Right lobe of liver (tissue), 6 donors: ENCODE results near the gene EXOC3L1. TPM values are rescaled to one million over a fixed set of nuclear protein-coding genes. Genes with fewer than 3 reads are reported as not detected.

Experiments
- ATAC-seq, 4 donors: fragments of 200-7000 bp; cut with Tn5 transposase; one replicate each; pipeline ENCODE4 v1.9.1; 2020; ENCODE audit warnings: mild to moderate bottlenecking in 4 of 4, moderate library complexity in 4 of 4
- DNase-seq, 3 donors: peaks; one replicate each; pipeline ENCODE4 v3.0.0-alpha.2; 2020
- H3K27ac ChIP-seq, 3 donors: fragments of 200-600 bp; one replicate each; pipeline ENCODE4 v1.8.0; 2022
- H3K27me3 ChIP-seq, 2 donors: fragments of 200-600 bp; one replicate each; pipeline ENCODE4 v1.8.0; 2022
- H3K36me3 ChIP-seq, 4 donors: fragments of 200-600 bp; sonication (generic) in 1 of 4; one replicate each; pipeline versions ENCODE4 v1.5.1 to v1.8.0; 2017 to 2022; ENCODE audit warnings: control low read depth in 1 of 4
- H3K4me1 ChIP-seq, 4 donors: fragments of 200-600 bp; sonication (generic) in 1 of 4; one replicate each; pipeline versions ENCODE4 v1.5.1 to v1.8.0; 2017 to 2022; ENCODE audit warnings: control low read depth in 1 of 4
- H3K4me3 ChIP-seq, 3 donors: fragments of 200-600 bp; one replicate each; pipeline ENCODE4 v1.8.0; 2022
- H3K9me3 ChIP-seq, 4 donors: fragments of 200-600 bp; sonication (generic) in 1 of 4; one replicate each; pipeline versions ENCODE4 v1.5.1 to v1.8.0; 2017 to 2022; ENCODE audit warnings: control low read depth in 1 of 4
- POLR2A ChIP-seq: fragments of 450-650 bp; IDR thresholded peaks from one replicate; pipeline ENCODE4 v1.6.1; 2017; ENCODE audit warnings: antibody characterized with exemption, mild to moderate bottlenecking
- WGBS: methylation state at CpG from one replicate; pipeline ENCODE4 v1.1.6; 2018; ENCODE audit warnings: low coverage, low lambda C conversion rate; ENCODE audit not compliant: insufficient coverage; ENCODE audit errors: missing lambda C conversion rate; 5-methylcytosine and 5-hydroxymethylcytosine counted together
- intact Hi-C, 2 donors: fragments of 100-400 bp; cut with DNase I; formaldehyde crosslinking; loops; one replicate each; pipeline versions ENCODE4 v1.11.2 to v1.14.1; 2022
- total RNA-seq, 6 experiments: library from RNA; depleted of rRNA in 2 of 6; stranded (reverse); fragments of >200 nt in 2 of 6; fragmentation: NEBNext Ultra II Directional in 3 of 6; extraction: Animal tissue kit (Norgen Biotek cat#: 25700) in 3 of 6; gene quantifications; one replicate each; pipeline versions ENCODE4 v1.1.0 to v1.2.4, GENCODE V29; 2016 to 2023
- TF ChIP-seq, protein P1 (sequence below), 4 donors: fragments of 200-600 bp in 3 of 4; fragments of 450-650 bp in 1 of 4; IDR thresholded peaks; one replicate each; pipeline versions ENCODE4 v1.5.1 to v1.8.0; 2016 to 2022; ENCODE audit warnings: antibody characterized with exemption in 4 of 4, mild to moderate bottlenecking in 2 of 4
- donor health status: DM: no; HTN: yes; CAD: no.
- donor health status: DM: no; HTN: no; CAD: no.
- donor health status: DM: no; HTN: no; CAD: no.
- donor health status: DM: no; HTN: yes; CAD: no.
- donor health status: DM: no; HTN: yes; CAD: no.

EXOC3L1 gene
- total RNA-seq, 6 experiments from 2014 or later = 1.8 to 4.3 (median 2.5) TPM

DNA sequence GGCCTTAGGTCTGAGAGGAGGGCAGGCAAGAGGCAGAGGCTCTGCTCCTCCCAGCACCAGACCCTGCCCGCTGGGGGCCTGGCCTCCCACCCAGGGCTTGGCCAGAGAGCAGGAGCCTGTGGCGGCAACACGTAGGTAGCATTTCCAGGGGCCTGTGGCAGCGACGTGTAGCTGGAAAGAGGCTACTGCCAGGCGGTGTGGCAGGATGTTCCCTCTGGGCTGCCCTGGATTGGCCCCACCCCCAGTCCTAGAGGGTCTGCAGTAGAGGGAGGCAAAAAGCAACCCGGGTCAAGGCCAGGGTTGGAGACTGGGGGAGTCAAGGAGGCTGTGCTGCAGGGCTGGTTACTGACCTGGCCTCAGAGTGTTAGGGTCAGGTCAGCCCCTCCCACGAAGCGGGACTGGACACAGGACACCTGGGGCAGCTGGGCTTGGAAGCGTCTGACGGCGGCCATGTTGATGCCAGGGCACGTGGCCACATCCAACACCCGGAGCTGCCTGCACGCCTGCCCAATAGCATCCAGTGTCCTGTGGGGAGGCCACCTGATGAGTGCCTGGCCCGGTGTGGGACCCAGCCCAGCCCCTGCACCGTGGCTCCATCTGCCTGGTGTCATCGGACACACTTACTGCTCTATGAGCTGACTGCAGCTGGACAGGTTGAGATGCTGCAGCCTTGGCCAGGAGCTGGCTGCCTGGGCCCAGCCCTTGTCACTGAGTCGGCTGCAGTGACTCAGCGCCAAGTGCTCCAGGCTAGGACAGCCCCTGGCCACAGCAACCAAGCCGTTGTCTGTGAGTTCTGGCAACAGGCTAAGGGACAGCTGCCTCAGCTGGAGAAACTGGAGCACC lies 17.5 kb upstream of the EXOC3L1 start:
- ATAC-seq (no peak), DNase-seq (no peak)
- H3K27ac ChIP-seq = no peak overlapping the region
- no peak for TF ChIP-seq POLR2A
- TF ChIP-seq, protein P1, sequence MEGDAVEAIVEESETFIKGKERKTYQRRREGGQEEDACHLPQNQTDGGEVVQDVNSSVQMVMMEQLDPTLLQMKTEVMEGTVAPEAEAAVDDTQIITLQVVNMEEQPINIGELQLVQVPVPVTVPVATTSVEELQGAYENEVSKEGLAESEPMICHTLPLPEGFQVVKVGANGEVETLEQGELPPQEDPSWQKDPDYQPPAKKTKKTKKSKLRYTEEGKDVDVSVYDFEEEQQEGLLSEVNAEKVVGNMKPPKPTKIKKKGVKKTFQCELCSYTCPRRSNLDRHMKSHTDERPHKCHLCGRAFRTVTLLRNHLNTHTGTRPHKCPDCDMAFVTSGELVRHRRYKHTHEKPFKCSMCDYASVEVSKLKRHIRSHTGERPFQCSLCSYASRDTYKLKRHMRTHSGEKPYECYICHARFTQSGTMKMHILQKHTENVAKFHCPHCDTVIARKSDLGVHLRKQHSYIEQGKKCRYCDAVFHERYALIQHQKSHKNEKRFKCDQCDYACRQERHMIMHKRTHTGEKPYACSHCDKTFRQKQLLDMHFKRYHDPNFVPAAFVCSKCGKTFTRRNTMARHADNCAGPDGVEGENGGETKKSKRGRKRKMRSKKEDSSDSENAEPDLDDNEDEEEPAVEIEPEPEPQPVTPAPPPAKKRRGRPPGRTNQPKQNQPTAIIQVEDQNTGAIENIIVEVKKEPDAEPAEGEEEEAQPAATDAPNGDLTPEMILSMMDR (IDR thresholded peaks at IDR 0.05) = no peak
- intact Hi-C loops = no loop called here
- peaks cover 0 to 3% (median 0%) of the 10 kb centered on the region in 4 donors for H3K36me3 ChIP-seq
- H3K4me3 ChIP-seq = no peak overlapping the region
- H3K4me1 ChIP-seq = peaks cover 0 to 14% (median 0%) of the 10 kb centered on the region in 4 donors
- no peaks in the 10 kb centered on the region for H3K9me3 ChIP-seq
- no peaks in the 10 kb centered on the region for H3K27me3 ChIP-seq
- WGBS = 80% methylated on average over 1 of the region's 21 CpGs

GRCh38 chr16:67206838-67207248 lies 16.9 kb upstream of the EXOC3L1 start:
- DNase-seq (no peak), ATAC-seq (no peak)
- 100% methylated on average over 1 of the region's 3 CpGs for WGBS
- Histone ChIP-seq H3K9me3 (no peaks in the 10 kb centered on the region), H3K4me1 (peaks cover 0 to 14% (median 0%) of the 10 kb centered on the region in 4 donors), H3K36me3 (peaks cover 0 to 6% (median 0%) of the 10 kb centered on the region in 4 donors), H3K27ac (no peak overlapping the region), H3K27me3 (no peaks in the 10 kb centered on the region), H3K4me3 (no peak overlapping the region)
- no peak for TF ChIP-seq POLR2A
- TF ChIP-seq, protein P1 (IDR thresholded peaks at IDR 0.05) = no peak
- intact Hi-C loops = no loop called here

DNA sequence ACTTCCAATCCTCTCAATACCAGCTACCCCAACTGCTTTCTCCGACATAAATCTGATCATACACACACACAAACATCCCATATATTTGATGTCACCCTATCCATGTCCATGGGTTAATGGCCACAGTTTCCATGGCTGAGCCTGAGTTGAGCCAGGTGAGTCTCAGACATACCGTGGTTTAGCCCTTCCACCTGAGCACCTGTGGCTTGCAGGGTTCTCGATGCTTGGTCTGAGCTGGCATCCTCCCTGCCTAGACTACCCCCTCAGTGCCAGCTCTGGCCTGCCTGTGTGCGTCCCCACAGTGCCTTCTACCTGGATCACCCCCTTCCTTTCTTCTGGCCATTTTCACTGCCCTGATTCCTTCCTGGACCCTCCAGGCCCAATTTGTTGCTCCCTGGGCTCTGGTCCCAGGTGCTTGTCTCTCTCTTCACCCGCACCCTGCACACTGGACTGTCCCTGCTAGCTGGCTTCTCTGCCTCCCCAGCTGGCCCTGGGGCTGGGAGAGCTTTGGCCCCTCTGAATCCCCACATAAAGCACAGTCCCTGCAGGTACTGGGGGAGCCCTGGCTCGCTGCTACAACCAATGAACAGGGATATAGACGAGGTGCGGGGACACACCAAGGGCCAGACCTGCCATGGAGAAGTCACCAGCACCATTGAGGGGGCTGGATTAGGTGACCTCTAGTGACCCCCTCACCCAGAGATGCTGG lies 16.3 kb upstream of the EXOC3L1 start:
- 89% methylated on average over 3 of the region's 8 CpGs for WGBS
- H3K9me3 ChIP-seq = no peaks in the 10 kb centered on the region
- no peaks in the 10 kb centered on the region for H3K27me3 ChIP-seq
- TF ChIP-seq, protein P1 (IDR thresholded peaks at IDR 0.05) = no peak
- TF ChIP-seq POLR2A = no peak
- ATAC-seq (no peak), DNase-seq (no peak)
- no peak overlapping the region for H3K4me3 ChIP-seq
- peaks cover 0 to 6% (median 0%) of the 10 kb centered on the region in 4 donors for H3K36me3 ChIP-seq
- H3K27ac ChIP-seq = no peak overlapping the region
- intact Hi-C loops = no loop called here
- peaks cover 0 to 14% (median 0%) of the 10 kb centered on the region in 4 donors for H3K4me1 ChIP-seq

GRCh38 chr16:67204076-67204475 lies 14.1 kb upstream of the EXOC3L1 start:
- Histone ChIP-seq H3K36me3 (peaks cover 0 to 6% (median 0%) of the 10 kb centered on the region in 4 donors), H3K4me3 (no peak overlapping the region), H3K4me1 (peaks cover 0 to 3% (median 0%) of the 10 kb centered on the region in 4 donors), H3K27ac (no peak overlapping the region), H3K9me3 (no peaks in the 10 kb centered on the region), H3K27me3 (no peaks in the 10 kb centered on the region)
- TF ChIP-seq, protein P1 (IDR thresholded peaks at IDR 0.05) = no peak
- TF ChIP-seq POLR2A = no peak
- whole genome bisulfite sequencing = 100% methylated on average over 1 of the region's 4 CpGs
- ATAC-seq (no peak), DNase-seq (no peak)
- intact Hi-C loops = no loop called here
